Measurements from ENCODE around the gene ACTR5. TPM values are rescaled to one million over a fixed set of nuclear protein-coding genes. Genes with fewer than 3 reads are reported as not detected.

ACTR5 gene
- total and polyA plus RNA-seq, 2 of the 13 experiments (the other 11 are each of a cell fraction or from before 2014, with no cell fraction given): 19.5 to 20.5 TPM

DNA sequence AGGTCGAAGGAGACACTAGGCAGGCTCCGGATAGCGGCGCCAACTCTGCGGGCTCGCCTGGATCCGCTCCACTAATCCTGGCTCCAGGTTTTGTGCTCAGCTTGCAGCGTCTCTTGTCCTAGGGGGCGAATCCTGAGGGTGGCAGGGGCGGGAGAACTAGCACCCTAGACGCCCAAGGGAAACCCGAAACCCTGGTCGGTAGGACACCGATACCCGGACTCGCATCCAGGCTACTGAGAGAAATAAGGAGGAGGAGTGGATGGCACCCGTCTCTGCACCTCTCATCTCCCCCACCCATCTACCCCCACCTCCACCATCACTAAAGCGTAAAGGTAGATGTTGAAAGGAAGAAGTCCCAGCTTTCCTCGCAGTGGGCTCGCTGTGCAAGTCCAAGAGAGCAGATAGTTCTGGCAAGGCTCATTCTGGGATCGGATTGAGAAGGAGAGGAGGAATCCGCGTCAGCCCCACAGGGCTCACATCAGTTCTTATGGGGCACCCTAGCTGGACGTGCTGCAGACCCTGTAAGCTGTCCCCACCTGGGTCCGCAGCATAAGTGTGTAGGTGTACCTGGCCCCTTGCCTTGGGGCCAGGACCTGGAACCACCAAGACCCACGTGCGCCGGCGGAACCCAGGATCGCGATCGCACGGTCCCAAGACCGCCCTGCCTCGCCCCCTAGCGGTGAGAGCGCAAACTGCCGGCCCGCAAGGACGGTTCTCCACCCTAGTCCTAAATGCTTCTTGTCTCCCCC, 17.1 kb upstream of the ACTR5 start:
- Histone ChIP-seq H3K79me2 (ENCODE audit: insufficient read depth, low read length) (no peaks in the 10 kb centered on the region), H4K20me1 (ENCODE audit: insufficient read depth, low read length) (peaks cover 3% of the 10 kb centered on the region; the same call in 1 of the 2 replicates), H3K27ac (ENCODE audit: extremely low read length, insufficient read depth, low read length) (no peak overlapping the region), H3K4me2 (ENCODE audit: low read depth, low read length) (peak overlapping the region; percentile 87), H3K36me3 (replicated peaks in 1 of 2; ENCODE audit: control insufficient read depth in 1 of 2, insufficient read depth in 2 of 2, low read length in 2 of 2) (no peaks in the 10 kb centered on the region), H3K9me3 (ENCODE audit: low read length) (no peaks in the 10 kb centered on the region), H2AFZ (ENCODE audit: low read length) (peak overlapping the region; percentile 20), H3K4me1 (ENCODE audit: insufficient read depth, low read length) (peaks cover 15% of the 10 kb centered on the region), H3K4me3 (replicated peaks in 1 of 3; ENCODE audit: insufficient read depth in 1 of 3, low read depth in 2 of 3, low read length in 3 of 3) (peak overlapping the region; percentile 10 to 71 (median 33)), H3K27me3 (ENCODE audit: control insufficient read depth in 1 of 2, insufficient read depth in 2 of 2, low read length in 2 of 2) (peaks cover 35 to 82% of the 10 kb centered on the region in 2 experiments), H3K9ac (ENCODE audit: insufficient read depth, low read depth, low read length) (no peak overlapping the region)
- DNase-seq (ENCODE audit: low spot score) (peak; percentile 62), FAIRE-seq (peak; percentile 65), ATAC-seq (peak; percentile 85)
- POLR2A ChIA-PET: no interaction called here
- WGBS (ENCODE audit: low lambda C conversion rate): 2% methylated on average over 35 of the region's 40 CpGs
- CTCF ChIA-PET (ENCODE audit: low intra/inter-chr PET ratio, low total read pairs): interaction anchor here (0.7 to 2.7 kb wide), 5 partner anchors 17 to 84 kb away, joined by 3 to 34 read pairs (median 12); partner anchors contain the start of gene ACTR5
- BruUV-seq (replicated peaks): no TSS peak
- intact Hi-C loops (cut with micrococcal nuclease; ENCODE audit: unreplicated experiment): loop anchor here (1.0 to 2.0 kb wide), 3 partner anchors 17 to 82 kb away; partner anchors contain the start of gene ACTR5
- in situ Hi-C loops (cut with HindIII; ENCODE audit: extremely low pct_ligation_motif_present, low pct_unique_long_range_greater_than_20kb): loop anchor here (5.0 to 25.0 kb wide), 2 partner anchors 84 to 294 kb away; partner anchors contain the start of gene SNHG17
- TF ChIP-seq, protein P1, sequence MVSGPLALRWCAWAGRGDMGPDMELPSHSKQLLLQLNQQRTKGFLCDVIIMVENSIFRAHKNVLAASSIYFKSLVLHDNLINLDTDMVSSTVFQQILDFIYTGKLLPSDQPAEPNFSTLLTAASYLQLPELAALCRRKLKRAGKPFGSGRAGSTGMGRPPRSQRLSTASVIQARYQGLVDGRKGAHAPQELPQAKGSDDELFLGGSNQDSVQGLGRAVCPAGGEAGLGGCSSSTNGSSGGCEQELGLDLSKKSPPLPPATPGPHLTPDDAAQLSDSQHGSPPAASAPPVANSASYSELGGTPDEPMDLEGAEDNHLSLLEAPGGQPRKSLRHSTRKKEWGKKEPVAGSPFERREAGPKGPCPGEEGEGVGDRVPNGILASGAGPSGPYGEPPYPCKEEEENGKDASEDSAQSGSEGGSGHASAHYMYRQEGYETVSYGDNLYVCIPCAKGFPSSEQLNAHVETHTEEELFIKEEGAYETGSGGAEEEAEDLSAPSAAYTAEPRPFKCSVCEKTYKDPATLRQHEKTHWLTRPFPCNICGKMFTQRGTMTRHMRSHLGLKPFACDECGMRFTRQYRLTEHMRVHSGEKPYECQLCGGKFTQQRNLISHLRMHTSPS (CRISPR knock-in tag; IDR thresholded peaks at IDR 0.05; ENCODE audit: low read depth): no peak
- no peak for TF ChIP-seq ZNF24 (IDR thresholded peaks at IDR 0.05)
- peak; percentile 69; the same call in 2 of the 3 replicates for TF ChIP-seq MXI1 (IDR thresholded peaks at IDR 0.05; ENCODE audit: borderline replicate concordance, low read depth, low read length)
- TF ChIP-seq CBX1 (IDR thresholded peaks at IDR 0.05; ENCODE audit: low read depth): peak; percentile 56
- TF ChIP-seq PCBP1 (IDR thresholded peaks at IDR 0.05; ENCODE audit: borderline replicate concordance, low read depth, low read length): 0 out of 2 replicates have a peak, but pooled peaks have one; percentile 54
- 0 out of 2 replicates have a peak, but pooled peaks have one; percentile 78 for TF ChIP-seq ZNF83 (CRISPR knock-in tag; IDR thresholded peaks at IDR 0.05; ENCODE audit: borderline replicate concordance)
- TF ChIP-seq EZH2 (conservative IDR thresholded peaks at IDR 0.05; ENCODE audit: low read depth, low read length): no peak; the same call in 1 of the 2 replicates
- no peak for TF ChIP-seq ZNF674 (CRISPR knock-in tag; IDR thresholded peaks at IDR 0.05; ENCODE audit: low read depth)
- peak; percentile 11; the same call in 1 of the 2 replicates for TF ChIP-seq ETV5 (CRISPR knock-in tag; IDR thresholded peaks at IDR 0.05; ENCODE audit: borderline replicate concordance)
- no peak for TF ChIP-seq ZBTB25 (CRISPR knock-in tag; IDR thresholded peaks at IDR 0.05)
- TF ChIP-seq MTA3 (CRISPR knock-in tag; IDR thresholded peaks at IDR 0.05): no peak
- no peak for TF ChIP-seq ZFYVE20 (CRISPR knock-in tag; IDR thresholded peaks at IDR 0.05; ENCODE audit: borderline replicate concordance, low read depth)
- TF ChIP-seq ZFP62 (CRISPR knock-in tag; IDR thresholded peaks at IDR 0.05): no peak
- TF ChIP-seq ZBTB20 (CRISPR knock-in tag; IDR thresholded peaks at IDR 0.05; ENCODE audit: borderline replicate concordance, low read depth): no peak; the same call in 1 of the 2 replicates
- no peak for TF ChIP-seq ATF4 (CRISPR knock-in tag; IDR thresholded peaks at IDR 0.05)
- TF ChIP-seq KDM2A (CRISPR knock-in tag; IDR thresholded peaks at IDR 0.05; ENCODE audit: borderline replicate concordance, low read depth): peak; percentile 85
- peak; percentile 90 for TF ChIP-seq STAG1 (CRISPR knock-in tag; IDR thresholded peaks at IDR 0.05)
- TF ChIP-seq HNRNPK (IDR thresholded peaks at IDR 0.05; ENCODE audit: low read depth, low read length, poor library complexity, severe bottlenecking): no peak
- no peak for TF ChIP-seq JUN (CRISPR knock-in tag; IDR thresholded peaks at IDR 0.05)
- TF ChIP-seq ZNF619 (CRISPR knock-in tag; IDR thresholded peaks at IDR 0.05): peak; percentile 94; the same call in 1 of the 2 replicates
- TF ChIP-seq SKI (IDR thresholded peaks at IDR 0.05; ENCODE audit: partially characterized antibody): no peak
